Limb (tissue), 2 donors: Measurements from ENCODE around the gene ALG1L2.
"Not testable (repeated sequence)": the region's sequence is repeated elsewhere in the genome, so short reads cannot be mapped to it uniquely, and the experiment has no call there.

Experiments used
- DNase-seq, 2 donors: peaks; one replicate each; pipeline ENCODE4 v3.0.0-alpha.2; 2016; ENCODE audit errors: extremely low spot score in 2 of 2

Gene ALG1L2

GRCh38 chr3:130122891-130123775 lies 41.5 kb downstream of the ALG1L2 start:
- not testable (repeated sequence) for DNase-seq

DNA sequence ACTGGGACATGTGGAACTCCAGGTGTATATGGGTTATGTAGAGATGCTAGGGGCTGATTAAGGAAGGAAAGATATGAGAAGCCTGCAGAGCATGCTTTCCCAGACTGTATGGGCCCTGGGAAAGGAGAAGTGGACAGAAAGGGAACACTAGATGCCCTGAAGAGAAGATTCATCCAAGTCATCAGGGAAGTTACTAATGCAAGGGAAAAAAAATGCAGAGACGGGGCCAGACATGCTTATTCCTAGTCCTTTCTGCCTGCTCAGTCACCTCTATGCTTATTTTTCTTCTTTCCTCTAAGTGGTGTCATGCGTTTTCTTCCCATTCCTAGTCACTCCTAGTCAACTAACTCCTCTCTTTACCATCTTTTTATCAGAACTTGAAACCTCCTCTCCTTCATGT lies 43.8 kb downstream of the ALG1L2 start:
- DNase-seq = not testable (repeated sequence)

DNA sequence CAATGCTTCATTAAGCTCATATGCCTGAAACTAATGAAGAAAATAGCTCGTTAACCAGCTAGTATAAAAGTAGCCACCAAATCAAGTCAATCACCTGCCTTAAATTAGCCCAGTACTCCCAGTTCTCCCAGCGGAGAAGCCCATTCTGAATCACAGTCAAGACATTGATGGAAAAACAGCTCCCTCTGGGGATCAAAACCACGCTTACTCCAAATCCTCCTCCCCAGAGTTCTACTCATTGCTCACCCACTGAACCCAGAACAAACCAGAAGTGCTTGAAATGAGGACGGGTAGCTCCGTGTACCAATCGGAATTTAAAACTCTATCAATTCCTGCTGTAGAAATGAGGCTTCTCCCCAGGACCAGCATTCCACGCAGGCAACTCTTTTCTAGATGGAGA lies 54.7 kb downstream of the ALG1L2 start:
- not testable (repeated sequence) for DNase-seq

DNA sequence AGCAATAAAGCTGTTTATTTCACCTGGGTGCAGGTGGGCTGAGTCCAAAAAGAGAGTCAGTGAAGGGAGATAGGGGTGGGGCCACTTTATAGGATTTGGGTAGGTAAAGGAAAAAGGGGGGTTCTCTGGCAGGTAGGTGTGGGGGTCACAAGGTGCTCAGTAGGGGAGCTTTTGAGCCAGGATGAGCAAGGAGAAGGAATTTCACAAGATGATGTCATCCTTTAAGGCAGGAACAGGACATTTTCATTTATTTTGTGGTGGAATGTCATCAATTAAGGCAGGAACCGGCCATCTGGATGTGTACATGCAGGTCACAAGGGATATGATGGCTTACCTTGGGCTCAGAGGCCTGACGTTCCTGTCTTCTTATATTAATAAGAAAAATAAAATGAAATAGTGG lies 56.1 kb downstream of the ALG1L2 start:
- not testable (repeated sequence) for DNase-seq

GRCh38 chr3:130138992-130139391 lies 57.4 kb downstream of the ALG1L2 start:
- DNase-seq = not testable (repeated sequence)

- DNase-seq = not testable (repeated sequence)
Measured at GRCh38 chr3:130140756-130141155, 59.1 kb downstream of the ALG1L2 start.

DNA sequence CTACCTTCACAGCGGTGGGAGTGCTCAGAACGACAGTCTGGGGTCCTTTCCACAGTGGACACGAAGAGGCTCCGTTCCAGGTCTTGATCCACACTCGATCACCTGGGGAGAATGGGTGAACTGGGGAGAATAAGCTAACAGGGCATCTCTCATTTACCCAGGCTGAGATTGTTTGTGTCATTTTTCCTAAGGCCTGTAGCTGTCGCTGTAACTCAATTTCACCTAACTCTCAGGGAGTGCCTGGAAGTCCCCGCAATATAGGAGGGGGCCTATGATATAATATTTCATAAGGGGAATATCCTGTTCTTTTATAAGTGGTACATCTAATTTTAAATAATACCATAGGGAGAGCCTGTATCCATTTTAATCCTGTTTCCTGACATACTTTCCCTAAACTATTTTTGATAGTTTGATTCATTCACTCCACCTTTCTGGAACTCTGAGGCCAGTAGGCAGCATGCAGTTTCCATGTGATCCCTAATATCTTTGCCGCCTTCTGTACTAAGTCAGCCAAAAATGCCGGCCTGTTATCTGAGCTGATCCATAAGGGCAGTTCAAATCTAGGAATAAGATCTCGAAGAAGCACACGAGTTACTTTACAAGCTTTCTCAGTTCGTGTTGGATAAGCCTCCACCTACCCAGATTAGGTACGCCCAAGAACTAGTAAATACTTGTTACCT lies 62.2 kb downstream of the ALG1L2 start:
- DNase-seq = not testable (repeated sequence)

- not testable (repeated sequence) for DNase-seq
Measured at GRCh38 chr3:130144328-130144650, 62.7 kb downstream of the ALG1L2 start.

GRCh38 chr3:130145456-130145855 lies 63.8 kb downstream of the ALG1L2 start:
- not testable (repeated sequence) for DNase-seq

- not testable (repeated sequence) for DNase-seq
Measured at GRCh38 chr3:130146465-130146864, 64.8 kb downstream of the ALG1L2 start.
